HL-60 (cell line): ENCODE data around the gene LARP1.

Experiments used
- GABPA ChIP-seq: IDR thresholded peaks from 2 replicates; pipeline ENCODE4 v1.6.1; 2012; ENCODE audit warnings: low read depth
- POLR2AphosphoS5 ChIP-seq: IDR thresholded peaks from 2 replicates; pipeline ENCODE4 v1.6.1; 2012; ENCODE audit warnings: low read depth
- REST ChIP-seq: IDR thresholded peaks from 2 replicates; pipeline ENCODE4 v1.6.1; 2012; ENCODE audit warnings: low read depth; ENCODE audit not compliant: insufficient replicate concordance
- TF ChIP-seq, protein P1 (sequence below): IDR thresholded peaks from one replicate; pipeline ENCODE4 v1.5.1; 2011; ENCODE audit warnings: low read length, control low read depth, inconsistent platforms; ENCODE audit not compliant: insufficient read depth

DNA sequence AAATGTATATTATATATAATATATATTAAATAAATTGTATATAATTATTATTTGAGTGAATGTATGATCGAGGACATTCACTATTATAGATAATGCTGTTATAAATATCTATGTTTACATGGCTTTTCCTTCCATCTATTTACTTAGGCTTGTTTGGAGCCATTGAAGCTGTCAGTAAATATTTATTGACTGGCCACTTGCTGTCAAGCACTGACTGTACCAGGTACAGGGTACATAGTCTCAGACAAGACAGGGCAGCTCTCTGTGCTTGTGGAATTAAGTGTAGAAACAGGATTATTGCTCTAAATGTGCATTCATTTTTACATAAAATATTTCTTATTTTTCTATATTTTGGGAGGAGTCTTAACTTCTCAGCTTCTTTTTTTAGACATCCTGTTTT, 78.9 kb downstream of the LARP1 start:
- TF ChIP-seq, protein P1, sequence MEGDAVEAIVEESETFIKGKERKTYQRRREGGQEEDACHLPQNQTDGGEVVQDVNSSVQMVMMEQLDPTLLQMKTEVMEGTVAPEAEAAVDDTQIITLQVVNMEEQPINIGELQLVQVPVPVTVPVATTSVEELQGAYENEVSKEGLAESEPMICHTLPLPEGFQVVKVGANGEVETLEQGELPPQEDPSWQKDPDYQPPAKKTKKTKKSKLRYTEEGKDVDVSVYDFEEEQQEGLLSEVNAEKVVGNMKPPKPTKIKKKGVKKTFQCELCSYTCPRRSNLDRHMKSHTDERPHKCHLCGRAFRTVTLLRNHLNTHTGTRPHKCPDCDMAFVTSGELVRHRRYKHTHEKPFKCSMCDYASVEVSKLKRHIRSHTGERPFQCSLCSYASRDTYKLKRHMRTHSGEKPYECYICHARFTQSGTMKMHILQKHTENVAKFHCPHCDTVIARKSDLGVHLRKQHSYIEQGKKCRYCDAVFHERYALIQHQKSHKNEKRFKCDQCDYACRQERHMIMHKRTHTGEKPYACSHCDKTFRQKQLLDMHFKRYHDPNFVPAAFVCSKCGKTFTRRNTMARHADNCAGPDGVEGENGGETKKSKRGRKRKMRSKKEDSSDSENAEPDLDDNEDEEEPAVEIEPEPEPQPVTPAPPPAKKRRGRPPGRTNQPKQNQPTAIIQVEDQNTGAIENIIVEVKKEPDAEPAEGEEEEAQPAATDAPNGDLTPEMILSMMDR = no peak
- TF ChIP-seq REST = no peak
- no peak for TF ChIP-seq GABPA
- TF ChIP-seq POLR2AphosphoS5 = no peak
